ENCODE data around the gene ERRFI1. TPM values are rescaled to one million over a fixed set of nuclear protein-coding genes. Genes with fewer than 3 reads are reported as not detected.

Gene ERRFI1
- total and polyA plus RNA-seq, 10 of the 15 experiments (the other 5 are each of a cell fraction or from before 2014, with no cell fraction given) = 0.90 to 6.5 (median 3.1) TPM

GRCh38 chr1:7987528-7987927 is 38.6 kb downstream of the ERRFI1 start (continued):
- TF ChIP-seq REST (IDR thresholded peaks at IDR 0.05; ENCODE audit: low read depth, low read length) = no peak

GRCh38 chr1:7985851-7986612 is 40.1 kb downstream of the ERRFI1 start:
- H4K20me1 ChIP-seq (ENCODE audit: control insufficient read depth, insufficient read depth) = no peaks in the 10 kb centered on the region; the same call in 1 of the 2 replicates
- BruUV-seq (replicated peaks) = no TSS peak
- FAIRE-seq (no peak), ATAC-seq (no peak), DNase-seq (ENCODE audit: low read depth, low spot score) (no peak)
- H3K4me3 ChIP-seq = no peak overlapping the region
- no peaks in the 10 kb centered on the region for H3K27me3 ChIP-seq (replicated peaks in 1 of 2; ENCODE audit: control insufficient read depth in 2 of 2, insufficient read depth in 2 of 2, low read length in 1 of 2)
- ChIA-PET RAD21 (ENCODE audit: unreplicated experiment) (no interaction called here), CTCF (interaction anchor here (4.4 to 13.3 kb wide), 2 partner anchors 11 to 30 kb away, joined by 21 to 263 read pairs; no protein-coding TSS in a partner anchor), POLR2A (no interaction called here), SMC1A (ENCODE audit: uncharacterized antibody, unreplicated experiment) (interaction anchor here (0.7 to 1.0 kb wide), 3 partner anchors 10 to 328 kb away, joined by 3 to 4 read pairs (median 3); no protein-coding TSS in a partner anchor)
- peaks cover 12% of the 10 kb centered on the region for H3K4me1 ChIP-seq (ENCODE audit: control insufficient read depth, insufficient read depth, low read length)
- in situ Hi-C loops (cut with MboI) (no loop called here), intact Hi-C loops (cut with micrococcal nuclease; ENCODE audit: unreplicated experiment) (no loop called here)
- 95% methylated on average over 15 of the region's 15 CpGs for WGBS (ENCODE audit: insufficient coverage, insufficient replicate concordance, low lambda C conversion rate, missing lambda C conversion rate)
- H3K9me3 ChIP-seq (replicated peaks; ENCODE audit: control insufficient read depth, insufficient read depth, low read length) = no peaks in the 10 kb centered on the region
- peaks cover 29 to 32% of the 10 kb centered on the region in 2 experiments for H3K36me3 ChIP-seq (ENCODE audit: control insufficient read depth in 2 of 2, insufficient read depth in 2 of 2, low read length in 1 of 2)
- H3K27ac ChIP-seq (ENCODE audit: control insufficient read depth, insufficient read depth) = no peak overlapping the region
- H2AFZ ChIP-seq (ENCODE audit: control insufficient read depth, low read depth, low read length) = no peak overlapping the region
- TF ChIP-seq POLR2A (IDR thresholded peaks at IDR 0.05; ENCODE audit: low read depth, low read length) = peak; percentile 52
- TF ChIP-seq FOXK2 (IDR thresholded peaks at IDR 0.05) = no peak
- H3K4me2 ChIP-seq (ENCODE audit: control insufficient read depth, insufficient read depth) = no peak overlapping the region
- no peaks in the 10 kb centered on the region; the same call in 1 of the 2 replicates for H3K79me2 ChIP-seq (ENCODE audit: control insufficient read depth, insufficient read depth, low read length)
- no peak overlapping the region for H3K9ac ChIP-seq (ENCODE audit: control insufficient read depth, insufficient read depth, low read length)

Measured in GM12878 (cell line).